Common myeloid progenitor, CD34-positive (primary cell): ENCODE data around the gene RPGR.

ENCODE experiments used
- CTCF ChIA-PET: fragments of 350-600 bp; sonication (Branson Sonifier 250); formaldehyde crosslinking; loops from one replicate; lab custom pipeline; 2021; ENCODE audit warnings: antibody characterized with exemption; lab: Charles Lee
- POLR2A ChIA-PET: fragments of 350-600 bp; sonication (Branson Sonifier 250); formaldehyde crosslinking; loops from one replicate; lab custom pipeline; 2021; ENCODE audit warnings: antibody characterized with exemption; lab: Charles Lee
- DNase-seq, 3 donors: peaks; one replicate each; pipeline versions ENCODE4 v3.0.0 to v3.0.0-alpha.2; 2013
- H3K27ac ChIP-seq, 2 experiments: 1 replicate in 1 of 2; 2 replicates in 1 of 2; pipeline ENCODE4 v1.7.0; 2013; ENCODE audit warnings: inconsistent platforms in 2 of 2, low read length in 2 of 2, mild to moderate bottlenecking in 2 of 2, low read depth in 1 of 2, moderate library complexity in 1 of 2; ENCODE audit not compliant: severe bottlenecking in 2 of 2, insufficient read depth in 1 of 2, poor library complexity in 1 of 2
- H3K27me3 ChIP-seq, 5 experiments: replicated peaks in 2 of 5; 1 replicate in 3 of 5; 2 replicates in 2 of 5; pipeline versions ENCODE4 v1.6.1 to v1.7.0; 2013; ENCODE audit warnings: low read length in 4 of 5, mild to moderate bottlenecking in 2 of 5, moderate library complexity in 2 of 5, inconsistent platforms in 1 of 5; ENCODE audit not compliant: insufficient read depth in 5 of 5, control insufficient read depth in 4 of 5
- H3K36me3 ChIP-seq, 4 experiments: 1 replicate in 2 of 4; 2 replicates in 2 of 4; pipeline versions ENCODE4 v1.6.1 to v1.7.0; 2013; ENCODE audit warnings: low read length in 3 of 4, control low read depth in 1 of 4, mild to moderate bottlenecking in 1 of 4; ENCODE audit not compliant: control insufficient read depth in 4 of 4, insufficient read depth in 4 of 4
- H3K4me1 ChIP-seq, 4 experiments: 1 replicate in 3 of 4; 2 replicates in 1 of 4; pipeline versions ENCODE4 v1.6.1 to v1.7.1; 2013; ENCODE audit warnings: low read length in 3 of 4, mild to moderate bottlenecking in 3 of 4, control low read depth in 1 of 4, inconsistent platforms in 1 of 4, moderate library complexity in 1 of 4; ENCODE audit not compliant: control insufficient read depth in 4 of 4, insufficient read depth in 4 of 4; ENCODE audit errors: control extremely low read depth in 1 of 4
- H3K4me3 ChIP-seq, 7 experiments: 1 replicate in 4 of 7; 2 replicates in 3 of 7; pipeline versions ENCODE4 v1.5.1 to v1.7.0; 2013; ENCODE audit warnings: mild to moderate bottlenecking in 7 of 7, low read length in 6 of 7, moderate library complexity in 6 of 7, inconsistent platforms in 2 of 7, low read depth in 2 of 7, control low read depth in 1 of 7; ENCODE audit not compliant: insufficient read depth in 4 of 7, control insufficient read depth in 1 of 7; ENCODE audit errors: extremely low read depth in 1 of 7
- H3K9me3 ChIP-seq, 5 experiments: 1 replicate in 4 of 5; 2 replicates in 1 of 5; pipeline versions ENCODE4 v1.6.1 to v1.7.1; 2013; ENCODE audit warnings: low read length in 4 of 5, mild to moderate bottlenecking in 2 of 5, inconsistent platforms in 1 of 5, low read depth in 1 of 5, moderate library complexity in 1 of 5; ENCODE audit not compliant: control insufficient read depth in 4 of 5, insufficient read depth in 2 of 5; ENCODE audit errors: control extremely low read depth in 1 of 5
- WGBS: methylation state at CpG from one replicate; pipeline ENCODE4 v1.1.5; 2013; ENCODE audit not compliant: insufficient coverage; 5-methylcytosine and 5-hydroxymethylcytosine counted together

The RPGR gene

GRCh38 chrX:38273453-38273852, 53.9 kb downstream of the RPGR start:
- Histone ChIP-seq H3K36me3 (no peaks in the 10 kb centered on the region), H3K27me3 (no peaks in the 10 kb centered on the region), H3K9me3 (no peaks in the 10 kb centered on the region), H3K4me3 (no peak overlapping the region), H3K27ac (no peak overlapping the region), H3K4me1 (peaks cover 0 to 11% (median 2%) of the 10 kb centered on the region in 4 experiments)
- POLR2A ChIA-PET: no interaction called here
- CTCF ChIA-PET: interaction anchor here (0.8 to 1.0 kb wide), 2 partner anchors 12 to 107 kb away, joined by 3 read pairs; no protein-coding TSS in a partner anchor
- DNase-seq: no peak
- WGBS: 100% methylated on average over 1 of the region's 1 CpG

GRCh38 chrX:38271154-38271716, 56.1 kb downstream of the RPGR start:
- ChIA-PET POLR2A (no interaction called here), CTCF (no interaction called here)
- peak in 2 of 3 donors; percentile 13 to 33 for DNase-seq
- no peak overlapping the region for H3K4me3 ChIP-seq
- no peaks in the 10 kb centered on the region for H3K27me3 ChIP-seq
- peaks cover 0 to 11% (median 2%) of the 10 kb centered on the region in 4 experiments for H3K4me1 ChIP-seq
- no peak overlapping the region for H3K27ac ChIP-seq
- no peaks in the 10 kb centered on the region for H3K36me3 ChIP-seq
- H3K9me3 ChIP-seq: peaks cover 0 to 3% (median 0%) of the 10 kb centered on the region in 5 experiments

GRCh38 chrX:38268011-38268410, 59.3 kb downstream of the RPGR start:
- Histone ChIP-seq H3K4me1 (peaks cover 0 to 11% (median 2%) of the 10 kb centered on the region in 4 experiments), H3K27ac (no peak overlapping the region), H3K36me3 (no peaks in the 10 kb centered on the region), H3K4me3 (no peak overlapping the region), H3K9me3 (peaks cover 0 to 3% (median 0%) of the 10 kb centered on the region in 5 experiments), H3K27me3 (no peaks in the 10 kb centered on the region)
- CTCF ChIA-PET: interaction anchor here (0.9 kb wide), 1 partner anchor 10 kb away, joined by 3 read pairs; no protein-coding TSS in a partner anchor
- POLR2A ChIA-PET: no interaction called here
- DNase-seq: no peak
- WGBS: no CpG with 5 or more reads among the region's 3 CpGs

GRCh38 chrX:38262715-38263620, 64.3 kb downstream of the RPGR start:
- H3K27ac ChIP-seq: no peak overlapping the region
- no peaks in the 10 kb centered on the region for H3K36me3 ChIP-seq
- CTCF ChIA-PET: no interaction called here
- no peaks in the 10 kb centered on the region for H3K27me3 ChIP-seq
- no CpG with 5 or more reads among the region's 9 CpGs for WGBS
- H3K9me3 ChIP-seq: peaks cover 0 to 1% (median 0%) of the 10 kb centered on the region in 5 experiments
- no peak overlapping the region for H3K4me3 ChIP-seq
- no peaks in the 10 kb centered on the region for H3K4me1 ChIP-seq
- POLR2A ChIA-PET: no interaction called here
- DNase-seq: no peak

GRCh38 chrX:38260231-38260630, 67.1 kb downstream of the RPGR start:
- Histone ChIP-seq H3K9me3 (peaks cover 0 to 1% (median 0%) of the 10 kb centered on the region in 5 experiments), H3K36me3 (no peaks in the 10 kb centered on the region), H3K27ac (no peak overlapping the region), H3K4me3 (no peak overlapping the region), H3K4me1 (no peaks in the 10 kb centered on the region), H3K27me3 (no peaks in the 10 kb centered on the region)
- POLR2A ChIA-PET: interaction anchor here (1.2 kb wide), 1 partner anchor 20 kb away, joined by 3 read pairs; no protein-coding TSS in a partner anchor
- DNase-seq: no peak
- 56% methylated on average over 4 of the region's 4 CpGs for WGBS
- CTCF ChIA-PET: no interaction called here

GRCh38 chrX:38256019-38256418, 71.3 kb downstream of the RPGR start:
- Histone ChIP-seq H3K27me3 (no peaks in the 10 kb centered on the region), H3K36me3 (no peaks in the 10 kb centered on the region), H3K9me3 (peaks cover 0 to 1% (median 0%) of the 10 kb centered on the region in 5 experiments), H3K4me3 (no peak overlapping the region), H3K4me1 (no peaks in the 10 kb centered on the region), H3K27ac (no peak overlapping the region)
- DNase-seq: no peak
- CTCF ChIA-PET: interaction anchor here (1.5 kb wide), 1 partner anchor 69 kb away, joined by 3 read pairs; no protein-coding TSS in a partner anchor
- 85% methylated on average over 29 of the region's 30 CpGs for WGBS
- POLR2A ChIA-PET: no interaction called here

- H3K36me3 ChIP-seq: no peaks in the 10 kb centered on the region
- no peak for DNase-seq
- ChIA-PET POLR2A (no interaction called here), CTCF (no interaction called here)
- WGBS: 100% methylated on average over 1 of the region's 2 CpGs
- no peaks in the 10 kb centered on the region for H3K27me3 ChIP-seq
- H3K27ac ChIP-seq: no peak overlapping the region
- H3K4me3 ChIP-seq: no peak overlapping the region
- H3K4me1 ChIP-seq: no peaks in the 10 kb centered on the region
- H3K9me3 ChIP-seq: no peaks in the 10 kb centered on the region
Observed at GRCh38 chrX:38249965-38250364, 77.3 kb downstream of the RPGR start.
